Panc1 (cell line): ENCODE data around the gene C19orf33. TPM values are rescaled to one million over a fixed set of nuclear protein-coding genes. Genes with fewer than 3 reads are reported as not detected.
A peak's percentile ranks its signal among the peaks of the same experiment; 100 is the strongest.

ENCODE experiments used
- ATAC-seq: fragments of 200-7000 bp; cut with Tn5 transposase; 2 replicates; pipeline ENCODE4 v1.9.1; 2020; ENCODE audit warnings: mild to moderate bottlenecking, moderate library complexity
- BruUV-seq: library from RNA; stranded (reverse); fragments of 400-500 nt; replicated peaks from 2 replicates; lab custom pipeline; 2021; lab: Mats Ljungman, UMichigan
- CTCF ChIA-PET: fragments of 300-600 bp; sonication (Branson Sonifier 250); formaldehyde crosslinking; loops from one replicate; lab custom pipeline; 2022; ENCODE audit warnings: antibody characterized with exemption; lab: Charles Lee
- POLR2A ChIA-PET: fragments of 300-600 bp; sonication (Branson Sonifier 250); formaldehyde crosslinking; loops from one replicate; lab custom pipeline; 2022; ENCODE audit warnings: antibody characterized with exemption; lab: Charles Lee
- DNase-seq: peaks from one replicate; pipeline ENCODE4 v3.0.0-alpha.2; 2010; ENCODE audit warnings: low read depth, low spot score
- H3K27ac ChIP-seq: 2 replicates; pipeline ENCODE4 v1.5.1; 2011; ENCODE audit warnings: mild to moderate bottlenecking, low read length, inconsistent platforms
- H3K27me3 ChIP-seq: fragments of 200-500 bp; sonication (Bioruptor generic); 2 replicates; pipeline ENCODE4 v1.6.0; 2014; ENCODE audit warnings: low read length, inconsistent platforms; ENCODE audit not compliant: control insufficient read depth, insufficient read depth
- H3K36me3 ChIP-seq: fragments of 200-500 bp; sonication (Bioruptor generic); 2 replicates; pipeline ENCODE4 v1.5.1; 2014; ENCODE audit warnings: inconsistent platforms, mild to moderate bottlenecking, low read length, moderate library complexity; ENCODE audit not compliant: control insufficient read depth, insufficient read depth
- H3K4me1 ChIP-seq: 2 replicates; pipeline ENCODE4 v1.5.1; 2011; ENCODE audit warnings: inconsistent platforms, mild to moderate bottlenecking, low read length, moderate library complexity; ENCODE audit not compliant: control insufficient read depth, insufficient read depth
- H3K4me3 ChIP-seq, 2 experiments: 2 replicates each; pipeline ENCODE4 v1.5.1; 2011 to 2012; ENCODE audit warnings: low read depth in 2 of 2, low read length in 2 of 2, mild to moderate bottlenecking in 2 of 2, inconsistent platforms in 1 of 2, moderate library complexity in 1 of 2
- H3K9me3 ChIP-seq: fragments of 200-500 bp; sonication (Bioruptor generic); 2 replicates; pipeline ENCODE4 v1.5.1; 2014; ENCODE audit warnings: low read depth, mild to moderate bottlenecking, inconsistent platforms, low read length, moderate library complexity; ENCODE audit not compliant: control insufficient read depth, insufficient read depth
- CTCF ChIP-seq: fragments of 450-650 bp; IDR thresholded peaks from 2 replicates; pipeline ENCODE4 v1.5.1; 2017; ENCODE audit warnings: mild to moderate bottlenecking
- POLR2AphosphoS5 ChIP-seq: IDR thresholded peaks from 2 replicates; pipeline ENCODE4 v1.6.1; 2012; ENCODE audit warnings: mild to moderate bottlenecking, low read depth, low read length, moderate library complexity
- SIN3A ChIP-seq: IDR thresholded peaks from 2 replicates; pipeline ENCODE4 v1.6.1; 2012; ENCODE audit warnings: low read depth, mild to moderate bottlenecking, low read length, moderate library complexity, borderline replicate concordance; ENCODE audit not compliant: insufficient read depth
- TCF7L2 ChIP-seq: IDR thresholded peaks from 2 replicates; pipeline ENCODE4 v1.6.1; 2011; ENCODE audit warnings: mild to moderate bottlenecking, low read depth, low read length, inconsistent platforms
- in situ Hi-C: cut with HindIII; loops from 2 replicates; pipeline ENCODE4 v1.10.0; 2016; ENCODE audit warnings: low sequenced_read_pairs, low pct_unique_long_range_greater_than_20kb
- intact Hi-C: fragments of 100-400 bp; cut with micrococcal nuclease; formaldehyde crosslinking; loops from one replicate; pipeline ENCODE4 v1.10.0; 2022; ENCODE audit not compliant: unreplicated experiment
- total RNA-seq: library from RNA; stranded (reverse); gene quantifications from one replicate; pipeline ENCODE4 v1.2.1, GENCODE V29; 2021; ENCODE audit not compliant: unreplicated experiment
- TF ChIP-seq, protein P1 (sequence below), 2 experiments: IDR thresholded peaks; 2 replicates each; pipeline ENCODE4 v1.6.1; 2011 to 2012; ENCODE audit warnings: low read depth in 2 of 2, control low read depth in 1 of 2, low read length in 1 of 2, mild to moderate bottlenecking in 1 of 2, moderate library complexity in 1 of 2; ENCODE audit not compliant: insufficient read depth in 1 of 2

Gene C19orf33
- total RNA-seq, 1 experiment from 2014 or later: 201 TPM

DNA sequence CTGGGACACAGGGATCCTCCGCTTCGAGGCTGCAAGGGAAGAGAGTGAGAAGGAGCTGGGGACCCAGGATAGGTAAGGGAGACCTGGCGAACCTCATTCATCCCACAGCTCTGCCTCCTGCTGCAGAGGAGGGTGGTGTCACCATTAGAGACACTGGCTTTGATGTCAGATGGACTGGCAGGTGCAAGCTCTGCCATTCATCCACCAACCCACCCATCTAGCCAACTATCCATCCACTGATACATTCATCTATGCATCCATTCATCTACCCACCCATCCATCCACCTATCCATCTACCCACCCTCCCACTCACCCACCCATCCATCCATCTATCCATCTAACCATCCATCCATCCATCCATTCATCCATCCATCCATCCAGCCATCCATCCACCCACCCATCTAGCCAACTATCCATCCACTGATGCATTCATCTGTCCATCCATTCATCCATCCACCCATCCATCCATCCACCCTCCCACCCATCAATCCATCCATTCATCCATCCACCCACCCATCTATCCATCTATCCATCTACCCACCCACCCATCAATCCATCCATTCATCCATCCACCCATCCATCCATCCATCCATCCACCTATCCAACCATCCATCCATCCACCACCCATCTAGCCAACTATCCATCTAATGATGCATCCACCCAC is 5.7 kb downstream of the C19orf33 start:
- in situ Hi-C loops (no loop called here), intact Hi-C loops (no loop called here)
- POLR2A ChIA-PET: no interaction called here
- DNase-seq: no peak
- CTCF ChIA-PET: interaction anchor here (0.6 to 0.7 kb wide), 2 partner anchors 11 to 40 kb away, joined by 3 to 4 read pairs; no protein-coding TSS in a partner anchor
- Histone ChIP-seq H3K4me3 (no peak overlapping the region), H3K9me3 (no peaks in the 10 kb centered on the region), H3K27ac (no peak overlapping the region), H3K27me3 (no peaks in the 10 kb centered on the region), H3K4me1 (peaks cover 27% of the 10 kb centered on the region), H3K36me3 (no peaks in the 10 kb centered on the region; the same call in 1 of the 2 replicates)
- TF ChIP-seq POLR2AphosphoS5 (0 out of 2 replicates have a peak, but pooled peaks have one; percentile 41), CTCF (no peak)
- TF ChIP-seq, protein P1, sequence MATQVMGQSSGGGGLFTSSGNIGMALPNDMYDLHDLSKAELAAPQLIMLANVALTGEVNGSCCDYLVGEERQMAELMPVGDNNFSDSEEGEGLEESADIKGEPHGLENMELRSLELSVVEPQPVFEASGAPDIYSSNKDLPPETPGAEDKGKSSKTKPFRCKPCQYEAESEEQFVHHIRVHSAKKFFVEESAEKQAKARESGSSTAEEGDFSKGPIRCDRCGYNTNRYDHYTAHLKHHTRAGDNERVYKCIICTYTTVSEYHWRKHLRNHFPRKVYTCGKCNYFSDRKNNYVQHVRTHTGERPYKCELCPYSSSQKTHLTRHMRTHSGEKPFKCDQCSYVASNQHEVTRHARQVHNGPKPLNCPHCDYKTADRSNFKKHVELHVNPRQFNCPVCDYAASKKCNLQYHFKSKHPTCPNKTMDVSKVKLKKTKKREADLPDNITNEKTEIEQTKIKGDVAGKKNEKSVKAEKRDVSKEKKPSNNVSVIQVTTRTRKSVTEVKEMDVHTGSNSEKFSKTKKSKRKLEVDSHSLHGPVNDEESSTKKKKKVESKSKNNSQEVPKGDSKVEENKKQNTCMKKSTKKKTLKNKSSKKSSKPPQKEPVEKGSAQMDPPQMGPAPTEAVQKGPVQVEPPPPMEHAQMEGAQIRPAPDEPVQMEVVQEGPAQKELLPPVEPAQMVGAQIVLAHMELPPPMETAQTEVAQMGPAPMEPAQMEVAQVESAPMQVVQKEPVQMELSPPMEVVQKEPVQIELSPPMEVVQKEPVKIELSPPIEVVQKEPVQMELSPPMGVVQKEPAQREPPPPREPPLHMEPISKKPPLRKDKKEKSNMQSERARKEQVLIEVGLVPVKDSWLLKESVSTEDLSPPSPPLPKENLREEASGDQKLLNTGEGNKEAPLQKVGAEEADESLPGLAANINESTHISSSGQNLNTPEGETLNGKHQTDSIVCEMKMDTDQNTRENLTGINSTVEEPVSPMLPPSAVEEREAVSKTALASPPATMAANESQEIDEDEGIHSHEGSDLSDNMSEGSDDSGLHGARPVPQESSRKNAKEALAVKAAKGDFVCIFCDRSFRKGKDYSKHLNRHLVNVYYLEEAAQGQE (IDR thresholded peaks at IDR 0.05; ENCODE audit: insufficient read depth in 1 of 2, low read depth in 2 of 2, low read length in 1 of 2): no peak
- no peak for ATAC-seq
- BruUV-seq: no TSS peak

DNA sequence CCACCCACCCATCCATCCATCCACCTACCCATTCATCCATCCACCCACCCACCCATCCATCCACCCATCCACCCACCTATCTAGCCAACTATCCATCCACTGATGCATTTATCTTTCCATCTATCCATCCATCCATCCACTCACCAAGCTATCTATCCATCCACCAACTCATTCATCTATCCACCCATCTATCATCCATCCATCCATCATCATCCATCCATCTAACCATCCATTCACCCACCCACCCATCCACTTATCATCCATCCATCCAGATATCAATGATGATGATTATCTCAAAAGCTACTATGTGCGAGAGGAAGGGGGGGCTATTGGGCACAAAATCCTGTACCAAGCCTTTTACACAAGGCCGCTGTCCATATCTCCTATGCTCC is 6.2 kb downstream of the C19orf33 start:
- no peak for TF ChIP-seq CTCF
- TF ChIP-seq, protein P1 (IDR thresholded peaks at IDR 0.05; ENCODE audit: insufficient read depth in 1 of 2, low read depth in 2 of 2, low read length in 1 of 2): no peak
- TF ChIP-seq SIN3A: no peak
- TF ChIP-seq TCF7L2: no peak
- no peak for TF ChIP-seq POLR2AphosphoS5
- POLR2A ChIA-PET: no interaction called here

More for the DNA sequence above, 6.2 kb downstream of the C19orf33 start:
- DNase-seq (no peak), ATAC-seq (no peak)
- no peak overlapping the region for H3K4me3 ChIP-seq
- H3K4me1 ChIP-seq: peaks cover 27% of the 10 kb centered on the region
- BruUV-seq: no TSS peak
- in situ Hi-C loops (no loop called here), intact Hi-C loops (no loop called here)
- no peaks in the 10 kb centered on the region for H3K36me3 ChIP-seq
- no peak overlapping the region for H3K27ac ChIP-seq
- CTCF ChIA-PET: no interaction called here
- no peaks in the 10 kb centered on the region for H3K9me3 ChIP-seq
- no peaks in the 10 kb centered on the region for H3K27me3 ChIP-seq
